Thyroid gland (tissue), 4 donors: ENCODE measurements around the gene ZBP1. TPM values are rescaled to one million over a fixed set of nuclear protein-coding genes. Genes with fewer than 3 reads are reported as not detected.

Experiments used
- DNase-seq, 2 donors: peaks; one replicate each; pipeline ENCODE4 v3.0.0-alpha.2; 2019
- H3K27ac ChIP-seq, 3 donors: fragments of 200-600 bp; sonication (generic); 1 replicate in 2 of 3; 2 replicates in 1 of 3; pipeline ENCODE4 v1.5.1; 2016 to 2019; ENCODE audit warnings: mild to moderate bottlenecking in 1 of 3, moderate library complexity in 1 of 3
- H3K27me3 ChIP-seq: fragments of 200-600 bp; sonication (generic); one replicate; pipeline ENCODE4 v1.5.1; 2019
- H3K36me3 ChIP-seq, 2 donors: fragments of 200-600 bp; sonication (generic); one replicate each; pipeline ENCODE4 v1.5.1; 2016 to 2019
- H3K4me1 ChIP-seq, 2 donors: fragments of 200-600 bp; sonication (generic); one replicate each; pipeline ENCODE4 v1.5.1; 2017 to 2019
- H3K4me3 ChIP-seq, 3 donors: fragments of 200-600 bp; sonication (generic); replicated peaks in 1 of 3; 1 replicate in 2 of 3; 2 replicates in 1 of 3; pipeline ENCODE4 v1.5.1; 2016; ENCODE audit warnings: mild to moderate bottlenecking in 1 of 3
- H3K9me3 ChIP-seq: fragments of 200-600 bp; sonication (generic); one replicate; pipeline ENCODE4 v1.5.1; 2017
- POLR2A ChIP-seq, 2 donors: fragments of 450-650 bp; IDR thresholded peaks; one replicate each; pipeline ENCODE4 v1.6.1; 2017; ENCODE audit warnings: antibody characterized with exemption in 2 of 2, mild to moderate bottlenecking in 2 of 2, moderate library complexity in 1 of 2
- WGBS, 2 donors: methylation state at CpG; one replicate each; pipeline ENCODE4 v1.1.5; 2017; 5-methylcytosine and 5-hydroxymethylcytosine counted together
- intact Hi-C: fragments of 100-400 bp; cut with DNase I; formaldehyde crosslinking; loops from one replicate; pipeline ENCODE4 v1.15.1; 2023
- total RNA-seq, 4 donors: library from RNA; depleted of rRNA; stranded (reverse); fragments of >200 nt; gene quantifications; one replicate each; pipeline ENCODE4 v1.2.3, GENCODE V29; 2016
- TF ChIP-seq, protein P1 (sequence below), 6 experiments: fragments of 200-600 bp in 3 of 6; fragments of 450-650 bp in 3 of 6; sonication (generic) in 3 of 6; IDR thresholded peaks; one replicate each; pipeline ENCODE4 v1.5.1; 2016 to 2019; ENCODE audit warnings: antibody characterized with exemption in 6 of 6, mild to moderate bottlenecking in 2 of 6, inconsistent platforms in 1 of 6, moderate library complexity in 1 of 6

Gene ZBP1
- total RNA-seq, 4 donors from 2014 or later: 0.33 to 1.5 (median 0.34) TPM; not detected in 1

DNA sequence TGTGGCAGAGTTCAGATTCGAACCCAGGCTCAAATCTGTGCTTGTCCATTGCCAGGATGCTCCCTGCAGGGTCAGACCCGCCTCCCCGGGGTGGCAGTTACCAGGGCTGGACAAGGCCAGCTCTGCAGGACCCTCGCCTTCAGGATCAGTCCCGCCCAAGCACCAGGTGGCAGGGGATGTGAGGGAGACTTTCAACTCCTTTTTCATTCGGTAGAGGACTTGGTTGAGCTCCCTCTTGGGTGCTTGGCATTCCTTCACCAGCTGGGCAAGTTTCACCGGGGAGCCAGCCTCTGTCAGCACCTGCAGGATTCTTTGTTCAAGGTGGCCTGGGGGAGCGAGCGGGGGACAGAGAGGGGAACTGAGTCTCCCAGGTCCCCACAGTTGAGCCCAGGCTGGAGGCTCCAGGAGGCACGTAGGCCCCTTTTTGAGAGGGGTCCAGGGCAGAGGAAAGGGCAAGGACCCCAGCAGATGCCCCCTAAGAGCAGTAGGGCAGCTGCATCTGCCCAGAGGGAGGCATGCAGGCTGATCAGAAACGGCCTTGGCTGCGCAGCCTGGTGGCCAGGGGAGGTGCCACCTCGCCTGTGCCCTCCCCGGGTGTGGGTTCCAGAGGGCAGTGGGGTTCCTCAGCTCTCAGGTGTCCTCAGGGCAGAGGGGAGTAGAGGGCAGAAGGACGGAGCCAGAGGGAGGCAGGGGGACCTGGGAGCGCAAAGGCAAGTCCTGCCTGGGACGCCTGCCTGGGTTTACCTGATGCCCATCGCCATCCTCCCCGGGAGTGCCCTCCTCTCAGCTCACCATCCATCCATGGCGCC is 3.9 kb downstream of the ZBP1 start:
- DNase-seq: no peak
- 84% methylated on average over 15 to 18 of the region's 20 CpGs for WGBS, 2 donors

DNA sequence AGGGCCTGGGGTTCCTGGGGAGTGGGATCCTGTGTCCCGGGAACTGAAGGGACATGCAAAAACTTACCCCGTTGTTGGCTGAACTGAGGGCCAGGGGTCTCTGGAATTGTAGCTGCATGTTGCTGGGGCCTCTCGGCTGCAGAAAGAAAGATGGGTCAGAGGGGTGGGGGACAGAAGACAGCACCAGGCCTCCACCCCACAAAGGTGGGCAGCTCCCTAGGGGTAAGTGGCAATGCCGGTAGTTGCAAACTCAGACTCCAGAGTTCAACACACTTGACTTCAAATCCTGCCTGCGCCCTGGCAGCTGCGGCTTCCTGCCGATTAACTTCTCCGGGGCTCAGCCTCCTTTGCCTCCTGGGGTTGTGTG is 4.8 kb downstream of the ZBP1 start:
- Histone ChIP-seq H3K4me3 (no peak overlapping the region), H3K27me3 (no peaks in the 10 kb centered on the region), H3K27ac (no peak overlapping the region), H3K36me3 (no peaks in the 10 kb centered on the region), H3K4me1 (peaks cover 0 to 11% of the 10 kb centered on the region in 2 donors), H3K9me3 (no peaks in the 10 kb centered on the region)
- DNase-seq: no peak
- TF ChIP-seq, protein P1, sequence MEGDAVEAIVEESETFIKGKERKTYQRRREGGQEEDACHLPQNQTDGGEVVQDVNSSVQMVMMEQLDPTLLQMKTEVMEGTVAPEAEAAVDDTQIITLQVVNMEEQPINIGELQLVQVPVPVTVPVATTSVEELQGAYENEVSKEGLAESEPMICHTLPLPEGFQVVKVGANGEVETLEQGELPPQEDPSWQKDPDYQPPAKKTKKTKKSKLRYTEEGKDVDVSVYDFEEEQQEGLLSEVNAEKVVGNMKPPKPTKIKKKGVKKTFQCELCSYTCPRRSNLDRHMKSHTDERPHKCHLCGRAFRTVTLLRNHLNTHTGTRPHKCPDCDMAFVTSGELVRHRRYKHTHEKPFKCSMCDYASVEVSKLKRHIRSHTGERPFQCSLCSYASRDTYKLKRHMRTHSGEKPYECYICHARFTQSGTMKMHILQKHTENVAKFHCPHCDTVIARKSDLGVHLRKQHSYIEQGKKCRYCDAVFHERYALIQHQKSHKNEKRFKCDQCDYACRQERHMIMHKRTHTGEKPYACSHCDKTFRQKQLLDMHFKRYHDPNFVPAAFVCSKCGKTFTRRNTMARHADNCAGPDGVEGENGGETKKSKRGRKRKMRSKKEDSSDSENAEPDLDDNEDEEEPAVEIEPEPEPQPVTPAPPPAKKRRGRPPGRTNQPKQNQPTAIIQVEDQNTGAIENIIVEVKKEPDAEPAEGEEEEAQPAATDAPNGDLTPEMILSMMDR (IDR thresholded peaks at IDR 0.05): no peak
- TF ChIP-seq POLR2A (IDR thresholded peaks at IDR 0.05): no peak
- 92% methylated on average over 6 of the region's 8 CpGs; no CpG with 5 or more reads in 1 of the 2 donors for WGBS, 2 donors
- intact Hi-C loops: no loop called here

More for the DNA sequence above, 3.9 kb downstream of the ZBP1 start:
- no peaks in the 10 kb centered on the region for H3K9me3 ChIP-seq
- H3K4me3 ChIP-seq: no peak overlapping the region
- TF ChIP-seq, protein P1 (IDR thresholded peaks at IDR 0.05): no peak
- TF ChIP-seq POLR2A (IDR thresholded peaks at IDR 0.05): no peak
- H3K27me3 ChIP-seq: no peaks in the 10 kb centered on the region
- H3K27ac ChIP-seq: no peak overlapping the region
- H3K4me1 ChIP-seq: peaks cover 0 to 11% of the 10 kb centered on the region in 2 donors
- no peaks in the 10 kb centered on the region for H3K36me3 ChIP-seq
- intact Hi-C loops: no loop called here

DNA sequence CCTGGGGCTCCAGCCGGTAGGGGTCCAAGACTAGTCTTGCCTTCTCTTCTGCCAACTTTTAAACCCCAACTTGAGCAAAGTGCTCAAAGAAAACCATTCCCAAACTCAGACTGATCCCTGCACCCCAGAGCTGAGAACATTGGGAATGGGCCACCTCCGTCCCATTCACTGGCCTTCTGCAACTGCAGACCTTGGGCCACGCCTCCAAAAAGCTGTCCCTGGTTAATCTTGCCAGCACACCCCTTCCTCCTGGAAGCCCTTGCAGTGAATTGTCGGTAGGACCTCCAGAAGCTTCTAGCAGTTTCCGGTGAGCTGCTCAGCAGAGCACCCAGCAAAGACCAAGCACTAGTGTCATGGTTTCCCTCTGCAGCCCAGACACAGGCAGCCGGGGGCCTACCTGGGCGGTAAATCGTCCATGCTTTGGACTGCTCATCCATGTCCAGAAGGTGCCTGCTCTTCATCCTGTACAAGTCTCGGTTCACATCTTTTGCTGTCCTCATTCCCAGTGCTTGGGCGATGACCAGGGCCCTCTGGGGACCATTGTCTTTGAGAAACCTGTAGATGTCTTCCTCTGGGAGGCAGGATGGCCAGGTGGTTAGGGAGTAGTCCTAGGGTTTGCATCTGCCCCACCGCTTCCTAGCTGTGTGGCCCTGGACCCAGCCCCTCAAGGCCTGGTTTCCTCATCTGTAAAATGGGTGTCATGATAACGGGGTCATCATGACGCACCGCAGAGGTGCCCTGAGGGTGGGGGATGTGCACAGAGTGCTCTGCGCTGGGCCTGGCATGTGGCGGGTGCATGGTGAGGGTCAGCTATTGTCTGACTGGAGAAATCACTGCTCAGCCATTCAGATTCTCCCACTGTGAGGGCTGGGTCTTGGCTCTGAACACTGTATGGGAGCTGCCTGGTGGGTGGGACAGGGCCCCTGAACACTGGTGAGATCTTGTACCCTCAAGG is 5.5 kb downstream of the ZBP1 start:
- Histone ChIP-seq H3K4me1 (peaks cover 0 to 11% of the 10 kb centered on the region in 2 donors), H3K27ac (no peak overlapping the region), H3K9me3 (no peaks in the 10 kb centered on the region), H3K36me3 (no peaks in the 10 kb centered on the region), H3K27me3 (no peaks in the 10 kb centered on the region), H3K4me3 (no peak overlapping the region)
- intact Hi-C loops: no loop called here
- TF ChIP-seq POLR2A (IDR thresholded peaks at IDR 0.05): no peak
- TF ChIP-seq, protein P1 (IDR thresholded peaks at IDR 0.05): no peak
- WGBS, 2 donors: 88 to 90% methylated on average over 10 to 11 of the region's 16 CpGs
- no peak for DNase-seq

DNA sequence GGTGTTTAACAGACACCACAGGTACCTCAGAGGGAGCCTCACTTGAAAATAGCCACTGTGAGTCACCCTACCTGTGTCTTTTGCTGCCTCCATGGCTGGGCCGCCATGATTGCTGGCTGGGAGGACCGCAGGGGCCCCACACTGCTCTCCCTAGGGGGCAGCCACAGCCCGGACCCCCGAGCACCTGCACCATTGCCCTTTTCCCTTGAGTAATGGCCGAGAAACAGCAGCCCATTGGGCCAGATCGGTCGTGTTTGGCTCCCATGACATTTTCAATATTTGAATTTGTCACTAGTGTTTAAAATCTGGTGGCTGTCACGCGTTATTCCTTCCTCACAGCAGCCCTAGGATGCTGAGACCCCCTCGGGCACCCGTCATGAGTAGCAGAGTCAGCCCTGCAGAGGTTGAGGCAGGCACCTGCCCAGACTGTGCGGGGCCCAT is 6.7 kb downstream of the ZBP1 start:
- no peak overlapping the region for H3K4me3 ChIP-seq
- H3K27me3 ChIP-seq: no peaks in the 10 kb centered on the region
- intact Hi-C loops: no loop called here
- no peaks in the 10 kb centered on the region for H3K36me3 ChIP-seq
- DNase-seq: no peak
- no peak overlapping the region for H3K27ac ChIP-seq
- no peaks in the 10 kb centered on the region for H3K9me3 ChIP-seq
- H3K4me1 ChIP-seq: peaks cover 0 to 8% of the 10 kb centered on the region in 2 donors
- no peak for TF ChIP-seq POLR2A (IDR thresholded peaks at IDR 0.05)
- TF ChIP-seq, protein P1 (IDR thresholded peaks at IDR 0.05): no peak
- 83 to 84% methylated on average over 11 to 12 of the region's 12 CpGs for WGBS, 2 donors
